ENCODE measurements around the gene INTS1.

DNA sequence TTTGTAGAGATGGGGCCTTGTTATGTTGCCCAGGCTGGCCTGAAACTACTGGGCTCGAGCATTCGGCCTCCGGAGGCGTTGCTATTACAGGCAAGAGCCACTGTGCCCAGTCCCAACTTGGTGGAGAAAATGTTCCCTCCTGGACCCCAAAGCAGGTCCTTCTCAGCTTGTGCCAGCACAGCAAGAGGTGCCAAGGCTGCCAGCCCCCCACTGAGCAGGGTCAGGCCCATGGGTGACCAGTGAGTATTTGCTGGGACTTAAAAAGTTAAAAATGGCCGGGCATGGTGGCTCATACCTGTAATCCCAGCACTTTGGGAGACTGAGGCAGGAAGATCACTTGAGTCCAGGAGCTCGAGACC lies 30.9 kb upstream of the INTS1 start:
- TF ChIP-seq POLR2A (IDR thresholded peaks at IDR 0.05; ENCODE audit: low read depth, low read length), result no peak
- TF ChIP-seq POLR2AphosphoS5 (IDR thresholded peaks at IDR 0.05; ENCODE audit: low read length), result no peak
- no peak for TF ChIP-seq RFX5 (IDR thresholded peaks at IDR 0.05; ENCODE audit: low read depth, low read length)
- TF ChIP-seq SRF (IDR thresholded peaks at IDR 0.05; ENCODE audit: low read depth in 2 of 2, low read length in 2 of 2), result no peak
- no peak for TF ChIP-seq YY1 (IDR thresholded peaks at IDR 0.05; ENCODE audit: low read depth, low read length)
- no peak for TF ChIP-seq ZNF274 (IDR thresholded peaks at IDR 0.05; ENCODE audit: insufficient read depth, insufficient read length)
- TF ChIP-seq, protein P1, sequence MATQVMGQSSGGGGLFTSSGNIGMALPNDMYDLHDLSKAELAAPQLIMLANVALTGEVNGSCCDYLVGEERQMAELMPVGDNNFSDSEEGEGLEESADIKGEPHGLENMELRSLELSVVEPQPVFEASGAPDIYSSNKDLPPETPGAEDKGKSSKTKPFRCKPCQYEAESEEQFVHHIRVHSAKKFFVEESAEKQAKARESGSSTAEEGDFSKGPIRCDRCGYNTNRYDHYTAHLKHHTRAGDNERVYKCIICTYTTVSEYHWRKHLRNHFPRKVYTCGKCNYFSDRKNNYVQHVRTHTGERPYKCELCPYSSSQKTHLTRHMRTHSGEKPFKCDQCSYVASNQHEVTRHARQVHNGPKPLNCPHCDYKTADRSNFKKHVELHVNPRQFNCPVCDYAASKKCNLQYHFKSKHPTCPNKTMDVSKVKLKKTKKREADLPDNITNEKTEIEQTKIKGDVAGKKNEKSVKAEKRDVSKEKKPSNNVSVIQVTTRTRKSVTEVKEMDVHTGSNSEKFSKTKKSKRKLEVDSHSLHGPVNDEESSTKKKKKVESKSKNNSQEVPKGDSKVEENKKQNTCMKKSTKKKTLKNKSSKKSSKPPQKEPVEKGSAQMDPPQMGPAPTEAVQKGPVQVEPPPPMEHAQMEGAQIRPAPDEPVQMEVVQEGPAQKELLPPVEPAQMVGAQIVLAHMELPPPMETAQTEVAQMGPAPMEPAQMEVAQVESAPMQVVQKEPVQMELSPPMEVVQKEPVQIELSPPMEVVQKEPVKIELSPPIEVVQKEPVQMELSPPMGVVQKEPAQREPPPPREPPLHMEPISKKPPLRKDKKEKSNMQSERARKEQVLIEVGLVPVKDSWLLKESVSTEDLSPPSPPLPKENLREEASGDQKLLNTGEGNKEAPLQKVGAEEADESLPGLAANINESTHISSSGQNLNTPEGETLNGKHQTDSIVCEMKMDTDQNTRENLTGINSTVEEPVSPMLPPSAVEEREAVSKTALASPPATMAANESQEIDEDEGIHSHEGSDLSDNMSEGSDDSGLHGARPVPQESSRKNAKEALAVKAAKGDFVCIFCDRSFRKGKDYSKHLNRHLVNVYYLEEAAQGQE (IDR thresholded peaks at IDR 0.05; ENCODE audit: low read depth, low read length), result no peak
- TF ChIP-seq, protein P2, sequence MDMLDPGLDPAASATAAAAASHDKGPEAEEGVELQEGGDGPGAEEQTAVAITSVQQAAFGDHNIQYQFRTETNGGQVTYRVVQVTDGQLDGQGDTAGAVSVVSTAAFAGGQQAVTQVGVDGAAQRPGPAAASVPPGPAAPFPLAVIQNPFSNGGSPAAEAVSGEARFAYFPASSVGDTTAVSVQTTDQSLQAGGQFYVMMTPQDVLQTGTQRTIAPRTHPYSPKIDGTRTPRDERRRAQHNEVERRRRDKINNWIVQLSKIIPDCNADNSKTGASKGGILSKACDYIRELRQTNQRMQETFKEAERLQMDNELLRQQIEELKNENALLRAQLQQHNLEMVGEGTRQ (IDR thresholded peaks at IDR 0.05; ENCODE audit: borderline replicate concordance, low read depth, low read length), result no peak
- TF ChIP-seq CHD4 (IDR thresholded peaks at IDR 0.05), result no peak
- TF ChIP-seq CEBPB (IDR thresholded peaks at IDR 0.05; ENCODE audit: borderline replicate concordance in 1 of 2, low read depth in 2 of 2, low read length in 2 of 2), result no peak
- TF ChIP-seq RAD21 (IDR thresholded peaks at IDR 0.05; ENCODE audit: insufficient read depth, low read depth, low read length), result no peak
- no peak for TF ChIP-seq TAF1 (IDR thresholded peaks at IDR 0.05; ENCODE audit: borderline replicate concordance, low read depth, low read length)

All from GM12878 (cell line).